GM19240 (cell line): ENCODE results near the gene KIF9.
"Not testable (repeated sequence)": the region's sequence is repeated elsewhere in the genome, so short reads cannot be mapped to it uniquely, and the experiment has no call there.

Source experiments
- DNase-seq: peaks from one replicate; pipeline ENCODE4 v3.0.0; 2011; ENCODE audit warnings: low spot score; ENCODE audit not compliant: insufficient read length

Gene KIF9

DNA sequence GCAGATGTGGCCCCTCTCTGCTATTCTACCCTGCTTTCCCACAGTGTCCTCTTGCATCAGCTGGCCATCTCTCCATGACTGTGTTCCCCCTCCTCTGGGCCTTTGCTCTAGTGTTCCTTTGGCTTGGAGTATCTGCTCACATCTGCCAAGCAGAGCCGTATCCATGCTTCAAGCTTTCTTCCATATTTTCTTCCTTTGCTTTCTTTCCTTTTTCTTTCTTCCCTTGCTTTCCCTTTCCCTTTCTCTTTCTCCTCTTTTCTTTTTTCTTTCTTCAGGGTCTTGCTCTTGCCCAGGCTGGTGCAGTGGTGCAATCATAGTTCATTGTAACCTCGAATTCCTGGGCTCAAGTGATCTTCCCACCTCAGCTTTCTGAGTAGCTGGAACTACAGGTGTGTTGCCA is 12.7 kb upstream of the KIF9 start:
- DNase-seq = no peak

- DNase-seq = no peak
Measured at GRCh38 chr3:47294392-47294791, 11.8 kb upstream of the KIF9 start.

DNA sequence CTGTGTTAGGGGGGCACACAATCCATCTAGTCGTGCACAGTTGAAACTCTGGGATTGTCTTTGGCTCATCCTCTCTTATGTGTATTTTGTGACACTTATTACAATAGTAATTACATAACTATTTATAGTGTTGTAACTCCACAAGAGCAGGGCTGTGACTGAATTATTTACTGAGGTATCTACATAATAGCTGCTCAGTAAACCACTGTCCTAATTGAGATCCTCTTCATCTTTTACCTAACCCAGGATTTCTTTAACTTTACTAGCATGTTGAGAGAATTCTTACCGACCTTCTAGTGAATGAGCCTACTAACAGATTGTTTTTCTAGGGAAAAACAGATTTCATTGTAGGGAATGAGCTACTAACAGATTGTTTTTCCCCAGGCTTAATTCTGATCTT is 11.2 kb upstream of the KIF9 start:
- DNase-seq = no peak

DNA sequence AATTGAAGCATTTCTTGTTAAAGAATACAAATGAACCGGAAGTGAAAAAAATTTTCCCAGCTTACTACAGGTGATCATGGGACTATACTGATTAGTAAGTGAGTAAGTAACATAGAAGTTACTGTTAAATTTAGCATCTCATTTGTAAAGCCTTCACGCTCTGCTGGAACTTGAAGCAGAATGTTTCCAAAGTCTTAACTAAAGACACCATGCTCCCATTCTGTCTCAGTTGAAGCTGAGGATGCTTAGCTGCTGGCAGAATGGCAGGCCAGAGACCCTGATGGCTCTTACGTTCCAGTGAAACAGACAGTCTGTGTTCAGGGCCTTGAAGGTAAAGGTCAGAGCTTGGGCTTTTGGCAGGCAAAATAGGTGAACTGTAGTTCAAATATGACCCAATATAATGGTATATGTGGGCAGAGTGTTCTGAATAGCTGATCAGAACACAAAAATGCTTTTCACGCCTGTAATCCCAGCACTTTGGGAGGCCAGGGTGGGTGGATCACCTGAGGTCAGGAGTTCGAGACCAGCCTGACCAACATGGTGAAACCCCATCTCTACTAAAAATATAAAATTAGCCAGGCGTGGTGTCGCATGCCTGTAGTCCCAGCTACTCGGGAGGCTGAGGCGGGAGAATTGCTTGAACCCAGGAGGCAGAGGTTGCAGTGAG is 9.3 kb upstream of the KIF9 start:
- DNase-seq = not testable (repeated sequence)

DNA sequence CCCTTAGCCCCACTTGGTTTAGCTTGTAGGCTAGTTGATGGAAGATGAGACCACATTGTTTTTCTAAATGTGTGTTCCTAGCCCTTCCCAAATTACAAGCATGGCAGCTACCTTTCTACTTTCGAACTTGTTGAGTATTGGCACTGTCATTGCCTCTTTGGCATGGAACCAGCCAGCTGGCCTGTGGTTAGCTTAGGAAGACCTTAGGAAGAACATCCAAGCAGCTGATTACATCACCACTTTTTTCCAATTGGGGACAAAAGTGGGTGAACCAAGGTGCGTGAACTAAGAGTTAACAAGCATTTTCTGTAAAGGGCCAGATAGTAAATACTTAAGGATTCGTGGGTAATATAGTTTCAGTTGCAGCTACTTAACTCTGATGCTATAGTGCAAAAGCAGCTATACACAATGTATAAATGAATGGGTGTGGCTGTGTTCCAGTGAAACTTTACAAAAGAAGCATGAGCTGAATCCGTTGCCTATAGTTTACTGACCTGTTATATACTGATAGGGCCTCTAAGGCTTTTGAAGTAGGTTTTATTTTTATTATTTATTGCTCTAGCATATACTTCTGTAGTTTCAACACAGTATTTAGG is 8.7 kb upstream of the KIF9 start:
- no peak for DNase-seq

DNA sequence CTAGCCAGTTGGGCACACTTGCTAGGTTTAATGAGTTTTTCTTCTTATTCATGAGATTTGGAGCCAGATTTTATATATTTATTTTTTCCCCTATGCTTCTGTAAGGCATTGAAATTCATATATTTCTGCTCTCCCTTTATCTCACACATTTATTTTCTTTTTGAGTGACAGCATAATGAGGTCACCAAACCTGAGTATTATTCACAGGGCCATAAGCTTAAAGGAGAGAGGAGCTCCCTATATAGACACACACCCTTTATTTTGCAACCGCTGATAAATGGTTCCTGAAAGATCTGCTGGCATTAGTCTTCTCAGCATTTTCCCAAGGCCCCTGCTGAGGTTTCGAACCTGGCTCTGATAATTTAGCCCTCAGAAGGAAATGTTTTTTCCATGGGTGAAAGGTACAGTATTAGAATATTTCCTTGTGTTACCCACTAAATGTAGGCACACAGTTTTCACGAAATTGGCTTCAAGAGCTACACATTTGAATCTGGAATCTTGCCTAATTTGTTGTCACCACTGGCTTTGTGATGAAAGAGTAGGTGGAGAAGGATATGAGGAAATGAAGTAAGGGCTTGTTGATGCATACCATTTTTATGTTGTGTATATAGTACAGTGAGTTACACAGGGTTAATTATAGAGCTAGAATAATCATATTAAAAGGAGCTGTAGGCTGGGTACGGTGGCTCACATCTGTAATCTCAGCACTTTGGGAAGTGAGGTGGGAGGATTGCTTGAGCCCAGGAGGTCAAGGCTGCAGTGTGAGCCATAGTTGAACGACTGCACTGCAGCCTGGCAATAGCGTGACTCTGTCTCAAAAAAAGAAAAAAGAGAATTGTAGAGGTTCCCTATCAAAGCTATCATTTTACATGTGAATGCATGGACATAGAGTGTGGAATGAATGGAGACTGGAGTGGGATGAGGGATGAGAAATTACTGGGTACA is 6.6 kb upstream of the KIF9 start:
- no peak for DNase-seq

GRCh38 chr3:47283591-47284364 is 1.2 kb upstream of the KIF9 start:
- DNase-seq = no peak

GRCh38 chr3:47283193-47283537 is 566 bp upstream of the KIF9 start:
- DNase-seq = no peak

- DNase-seq = no peak
Measured at GRCh38 chr3:47280519-47280918, 2.1 kb downstream of the KIF9 start.

- DNase-seq = no peak
Measured at GRCh38 chr3:47276558-47276957, 6.0 kb downstream of the KIF9 start.

- DNase-seq = no peak
Measured at GRCh38 chr3:47274652-47275051, 7.9 kb downstream of the KIF9 start.

GRCh38 chr3:47273564-47273963 is 9.0 kb downstream of the KIF9 start:
- DNase-seq = no peak

- DNase-seq = no peak
Measured at GRCh38 chr3:47270526-47270925, 12.1 kb downstream of the KIF9 start.

DNA sequence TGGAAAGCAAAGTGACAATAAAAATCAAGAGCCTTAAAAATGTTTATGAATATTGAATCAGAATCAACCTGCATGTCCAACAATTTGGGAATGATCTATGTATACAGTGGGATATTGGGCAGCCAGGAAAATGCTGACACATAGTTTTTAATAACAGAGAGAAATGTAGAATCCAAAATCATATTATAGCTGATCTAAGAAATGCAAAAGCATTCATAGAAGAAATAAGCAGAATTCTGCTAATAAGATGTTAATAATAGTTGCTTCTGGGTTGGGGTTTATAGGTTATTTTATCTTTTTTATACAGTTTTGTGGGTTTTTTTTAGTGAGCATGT is 15.1 kb downstream of the KIF9 start:
- DNase-seq = no peak

DNA sequence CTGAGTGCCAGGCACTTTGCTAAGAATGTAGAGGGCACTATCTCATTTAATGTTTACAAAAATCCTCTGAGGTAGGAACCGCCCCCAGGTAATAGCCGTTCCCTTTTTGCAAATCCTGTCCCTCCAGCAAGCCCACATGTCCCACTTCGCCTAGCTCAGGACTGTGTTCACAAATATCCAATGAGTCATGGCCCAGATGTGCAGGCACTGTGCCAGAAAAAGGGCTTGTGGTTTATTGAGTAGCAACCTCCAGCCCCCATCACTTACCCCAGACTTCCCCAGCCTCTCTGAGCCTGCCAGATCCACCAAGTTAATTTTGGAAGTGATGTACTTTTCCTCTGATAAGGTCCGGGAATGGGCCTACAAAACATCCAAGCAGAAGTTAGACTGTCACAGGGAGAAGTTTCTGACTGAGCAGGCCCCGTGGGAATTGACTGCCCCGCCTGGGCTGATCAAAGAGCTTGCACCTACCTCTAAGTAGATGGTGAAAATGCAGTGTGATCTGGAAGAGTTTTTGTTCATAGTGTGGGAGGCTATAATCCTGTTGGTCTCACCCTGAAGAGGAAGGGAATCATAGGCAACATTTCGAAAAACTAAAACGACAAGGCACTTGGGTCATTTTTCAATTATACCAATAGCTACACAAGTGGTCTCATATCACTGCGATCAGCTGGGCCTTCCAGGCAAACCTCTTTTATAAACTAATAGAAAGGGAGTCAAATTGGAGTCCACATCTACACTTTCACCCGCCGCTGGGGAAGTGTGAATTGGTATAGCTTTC is 15.7 kb downstream of the KIF9 start:
- DNase-seq = no peak

- no peak for DNase-seq
Measured at GRCh38 chr3:47265725-47266428, 16.7 kb downstream of the KIF9 start.

GRCh38 chr3:47265008-47265407 is 17.6 kb downstream of the KIF9 start:
- no peak for DNase-seq

- no peak for DNase-seq
Measured at GRCh38 chr3:47261301-47261700, 21.3 kb downstream of the KIF9 start.

GRCh38 chr3:47260605-47261004 is 22.0 kb downstream of the KIF9 start:
- DNase-seq = no peak

- no peak for DNase-seq
Measured at GRCh38 chr3:47259114-47259513, 23.5 kb downstream of the KIF9 start.
